Loucy (cell line): ENCODE results near the gene SAMD1.

ENCODE experiments used
- H2AFZ ChIP-seq: fragments of 200-600 bp; sonication (generic); 2 replicates; pipeline ENCODE4 v1.6.0; 2016; ENCODE audit warnings: antibody characterized with exemption, mild to moderate bottlenecking, low read length, moderate library complexity
- H3F3A ChIP-seq: fragments of 200-600 bp; 2 replicates; pipeline ENCODE4 v1.6.0; 2016; ENCODE audit warnings: antibody characterized with exemption, low read depth, mild to moderate bottlenecking
- H3K27me3 ChIP-seq: fragments of 200-600 bp; sonication (generic); 2 replicates; pipeline ENCODE4 v1.6.1; 2014; ENCODE audit warnings: low read length, mild to moderate bottlenecking; ENCODE audit not compliant: insufficient read depth, poor library complexity, severe bottlenecking
- H3K36me3 ChIP-seq: fragments of 200-600 bp; sonication (generic); 2 replicates; pipeline ENCODE4 v1.6.1; 2016; ENCODE audit warnings: low read length; ENCODE audit not compliant: insufficient read depth
- H3K4me1 ChIP-seq: fragments of 200-600 bp; sonication (generic); 2 replicates; pipeline ENCODE4 v1.5.1; 2014; ENCODE audit warnings: low read length, mild to moderate bottlenecking; ENCODE audit not compliant: insufficient read depth, poor library complexity, severe bottlenecking
- H3K4me2 ChIP-seq: fragments of 200-600 bp; sonication (generic); 2 replicates; pipeline ENCODE4 v1.6.0; 2014; ENCODE audit warnings: antibody characterized with exemption, low read length, low read depth, mild to moderate bottlenecking; ENCODE audit not compliant: poor library complexity, severe bottlenecking
- H3K4me3 ChIP-seq: fragments of 200-600 bp; sonication (generic); 2 replicates; pipeline ENCODE4 v1.5.1; 2014; ENCODE audit warnings: low read length, mild to moderate bottlenecking, mixed read lengths; ENCODE audit not compliant: poor library complexity, severe bottlenecking
- H3K79me2 ChIP-seq: fragments of 200-600 bp; sonication (generic); 2 replicates; pipeline ENCODE4 v1.6.1; 2014; ENCODE audit warnings: low read length; ENCODE audit not compliant: insufficient read depth
- H3K9ac ChIP-seq: fragments of 200-600 bp; sonication (generic); 2 replicates; pipeline ENCODE4 v1.6.0; 2014; ENCODE audit warnings: mild to moderate bottlenecking, low read depth, low read length, moderate library complexity; ENCODE audit not compliant: poor library complexity, severe bottlenecking
- H3K9me2 ChIP-seq: fragments of 200-600 bp; sonication (generic); replicated peaks from 2 replicates; pipeline ENCODE4 v1.6.1; 2016; ENCODE audit warnings: low read depth, low read length, mixed read lengths
- H3K9me3 ChIP-seq: fragments of 200-600 bp; sonication (generic); 2 replicates; pipeline ENCODE4 v1.6.1; 2014; ENCODE audit warnings: mild to moderate bottlenecking, antibody characterized with exemption, low read length, low read depth; ENCODE audit not compliant: insufficient read depth
- H4K20me1 ChIP-seq: fragments of 200-600 bp; sonication (generic); 2 replicates; pipeline ENCODE4 v1.6.0; 2014; ENCODE audit warnings: antibody characterized with exemption, low read length, mild to moderate bottlenecking; ENCODE audit not compliant: insufficient read depth, poor library complexity, severe bottlenecking
- EZH2phosphoT487 ChIP-seq: fragments of 200-600 bp; IDR thresholded peaks from 2 replicates; pipeline ENCODE4 v1.6.1; 2018; ENCODE audit warnings: antibody characterized with exemption, mild to moderate bottlenecking, moderate library complexity, borderline replicate concordance
- TF ChIP-seq, protein P1 (sequence below): fragments of 200-600 bp; sonication (generic); conservative IDR thresholded peaks from 2 replicates; pipeline ENCODE4 v1.5.1; 2014; ENCODE audit warnings: mild to moderate bottlenecking, antibody characterized with exemption, low read length

The SAMD1 gene

DNA sequence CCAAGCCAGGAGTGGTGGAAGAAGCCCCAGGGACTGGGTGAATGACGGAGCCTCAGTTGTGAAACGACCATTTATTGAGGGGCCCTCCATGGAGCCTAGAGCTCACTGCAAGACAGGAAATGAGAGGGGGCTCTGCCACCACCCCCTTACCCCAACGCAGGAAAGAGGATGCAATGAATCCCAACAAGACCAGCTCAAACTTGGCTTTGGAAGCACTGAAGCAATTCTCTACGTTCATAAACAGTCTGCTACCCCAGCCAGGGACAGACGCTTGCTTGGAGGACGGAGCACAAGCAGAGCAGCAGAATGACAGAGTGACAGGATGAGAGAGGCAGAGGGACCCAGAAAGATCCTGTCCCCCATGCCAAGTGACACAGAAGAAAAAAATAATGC is 26.0 kb upstream of the SAMD1 start:
- Histone ChIP-seq H3K9me3 (no peaks in the 10 kb centered on the region), H3K36me3 (no peaks in the 10 kb centered on the region; the same call in 1 of the 2 replicates), H3K79me2 (peaks cover 38% of the 10 kb centered on the region; the same call in 1 of the 2 replicates), H3K9ac (peak overlapping the region; percentile 65), H3K4me3 (peak overlapping the region; percentile 76), H3K4me1 (peaks cover 59% of the 10 kb centered on the region), H3K4me2 (peak overlapping the region; percentile 89), H3F3A (no peaks in the 10 kb centered on the region; the same call in 1 of the 2 replicates), H2AFZ (no peak overlapping the region), H4K20me1 (peaks cover 18% of the 10 kb centered on the region), H3K27me3 (no peaks in the 10 kb centered on the region), H3K9me2 (no peaks in the 10 kb centered on the region)
- no peak for TF ChIP-seq EZH2phosphoT487
- TF ChIP-seq, protein P1, sequence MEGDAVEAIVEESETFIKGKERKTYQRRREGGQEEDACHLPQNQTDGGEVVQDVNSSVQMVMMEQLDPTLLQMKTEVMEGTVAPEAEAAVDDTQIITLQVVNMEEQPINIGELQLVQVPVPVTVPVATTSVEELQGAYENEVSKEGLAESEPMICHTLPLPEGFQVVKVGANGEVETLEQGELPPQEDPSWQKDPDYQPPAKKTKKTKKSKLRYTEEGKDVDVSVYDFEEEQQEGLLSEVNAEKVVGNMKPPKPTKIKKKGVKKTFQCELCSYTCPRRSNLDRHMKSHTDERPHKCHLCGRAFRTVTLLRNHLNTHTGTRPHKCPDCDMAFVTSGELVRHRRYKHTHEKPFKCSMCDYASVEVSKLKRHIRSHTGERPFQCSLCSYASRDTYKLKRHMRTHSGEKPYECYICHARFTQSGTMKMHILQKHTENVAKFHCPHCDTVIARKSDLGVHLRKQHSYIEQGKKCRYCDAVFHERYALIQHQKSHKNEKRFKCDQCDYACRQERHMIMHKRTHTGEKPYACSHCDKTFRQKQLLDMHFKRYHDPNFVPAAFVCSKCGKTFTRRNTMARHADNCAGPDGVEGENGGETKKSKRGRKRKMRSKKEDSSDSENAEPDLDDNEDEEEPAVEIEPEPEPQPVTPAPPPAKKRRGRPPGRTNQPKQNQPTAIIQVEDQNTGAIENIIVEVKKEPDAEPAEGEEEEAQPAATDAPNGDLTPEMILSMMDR = no peak

DNA sequence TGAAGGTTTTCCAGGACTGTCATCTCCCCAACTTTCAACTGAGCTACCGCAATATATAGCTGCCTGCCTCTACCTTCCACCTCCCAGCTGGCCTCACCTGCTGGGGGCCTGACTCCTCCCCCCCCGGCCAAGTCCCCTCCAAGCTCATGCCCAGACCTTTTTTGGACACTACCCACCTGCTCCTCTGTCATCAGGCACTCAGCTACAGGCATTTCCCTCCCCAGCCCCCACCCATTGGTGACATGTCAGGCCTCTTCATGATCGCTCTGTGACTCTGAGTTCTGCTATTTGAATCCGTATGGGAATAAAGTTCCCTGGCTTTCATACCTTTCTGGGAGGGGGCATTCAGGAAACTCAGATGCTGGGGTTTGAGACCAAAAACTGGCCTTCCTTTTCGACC is 25.2 kb upstream of the SAMD1 start:
- no peak overlapping the region for H2AFZ ChIP-seq
- H4K20me1 ChIP-seq = peaks cover 18% of the 10 kb centered on the region
- no peaks in the 10 kb centered on the region; the same call in 1 of the 2 replicates for H3F3A ChIP-seq
- H3K9ac ChIP-seq = peak overlapping the region; percentile 65
- peaks cover 38% of the 10 kb centered on the region; the same call in 1 of the 2 replicates for H3K79me2 ChIP-seq
- no peaks in the 10 kb centered on the region for H3K27me3 ChIP-seq
- TF ChIP-seq, protein P1 = no peak
- no peak for TF ChIP-seq EZH2phosphoT487
- H3K4me2 ChIP-seq = peak overlapping the region; percentile 89
- no peaks in the 10 kb centered on the region for H3K9me2 ChIP-seq
- peaks cover 59% of the 10 kb centered on the region for H3K4me1 ChIP-seq
- no peaks in the 10 kb centered on the region for H3K9me3 ChIP-seq
- H3K36me3 ChIP-seq = no peaks in the 10 kb centered on the region
- H3K4me3 ChIP-seq = no peak overlapping the region

DNA sequence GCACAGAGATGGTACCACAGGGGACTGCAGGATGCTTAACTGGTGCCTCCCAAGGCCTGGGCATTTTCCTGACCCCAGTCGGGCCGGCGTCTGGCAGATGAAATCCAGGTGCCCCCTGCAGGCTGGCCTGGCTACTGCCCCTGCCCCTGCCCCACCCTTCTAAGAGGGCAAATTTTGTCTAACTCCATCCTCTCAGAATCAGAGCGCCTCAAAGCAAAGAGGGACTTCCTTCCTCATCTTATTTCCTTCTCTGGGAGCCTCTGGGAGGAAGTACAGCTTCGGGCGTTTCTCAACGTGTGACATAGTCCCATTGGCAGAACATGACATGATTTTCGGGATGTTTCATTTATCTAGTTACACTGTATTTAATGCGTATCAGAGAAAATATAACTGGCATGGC is 24.3 kb upstream of the SAMD1 start:
- Histone ChIP-seq H3K9me3 (no peaks in the 10 kb centered on the region), H3K9ac (no peak overlapping the region), H3K4me1 (peaks cover 59% of the 10 kb centered on the region), H3K4me3 (no peak overlapping the region), H3F3A (no peaks in the 10 kb centered on the region; the same call in 1 of the 2 replicates), H2AFZ (no peak overlapping the region), H3K27me3 (no peaks in the 10 kb centered on the region), H3K36me3 (no peaks in the 10 kb centered on the region), H3K9me2 (no peaks in the 10 kb centered on the region), H3K79me2 (peaks cover 38% of the 10 kb centered on the region; the same call in 1 of the 2 replicates), H3K4me2 (peak overlapping the region; percentile 30), H4K20me1 (peaks cover 18% of the 10 kb centered on the region)
- TF ChIP-seq, protein P1 = peak; percentile 74
- no peak for TF ChIP-seq EZH2phosphoT487
